HCT116 (cell line): ENCODE data around the gene SIDT1.

Source experiments
- CTCF ChIP-seq, 3 experiments: fragments of 200-600 bp in 1 of 3; sonication (generic) in 1 of 3; IDR thresholded peaks in 2 of 3; conservative IDR thresholded peaks in 1 of 3; 2 replicates each; pipeline ENCODE4 v1.5.1; 2012 to 2017; ENCODE audit warnings: low read depth in 2 of 3, low read length in 2 of 3, antibody characterized with exemption in 1 of 3, borderline replicate concordance in 1 of 3, control low read depth in 1 of 3, mild to moderate bottlenecking in 1 of 3, mixed read lengths in 1 of 3, mixed run types in 1 of 3, moderate library complexity in 1 of 3; ENCODE audit not compliant: insufficient read depth in 1 of 3
- EZH2 ChIP-seq: fragments of 200-600 bp; sonication (generic); IDR thresholded peaks from 2 replicates; pipeline ENCODE4 v1.6.1; 2017; ENCODE audit warnings: antibody characterized with exemption, mixed run types
- POLR2A ChIP-seq: IDR thresholded peaks from 2 replicates; pipeline ENCODE4 v1.7.0; 2011; ENCODE audit warnings: borderline replicate concordance; ENCODE audit not compliant: insufficient read depth, insufficient read length; ENCODE audit errors: extremely low read depth

- TF ChIP-seq CTCF (IDR thresholded peaks at IDR 0.05 in 2 of 3, conservative IDR thresholded peaks at IDR 0.05 in 1 of 3; ENCODE audit: borderline replicate concordance in 1 of 3, insufficient read depth in 1 of 3, low read depth in 2 of 3, low read length in 2 of 3) (no peak), POLR2A (no peak), EZH2 (no peak)
Observed at GRCh38 chr3:113575206-113575605, 42.9 kb downstream of the SIDT1 start.
